SK-N-SH (cell line): Measurements from ENCODE around the gene UMODL1. TPM values are rescaled to one million over a fixed set of nuclear protein-coding genes. Genes with fewer than 3 reads are reported as not detected.

Experiments
- CTCF ChIA-PET: fragments of 300-600, 350-600 bp; formaldehyde crosslinking; extraction: SDS; loops from one replicate; lab custom pipeline; 2021; lab: Yijun Ruan, JAX
- POLR2A ChIA-PET: fragments of 350-600 bp; sonication (Branson Sonifier 250); formaldehyde crosslinking; extraction: SDS; loops from one replicate; lab custom pipeline; 2020; ENCODE audit warnings: antibody characterized with exemption, inconsistent platforms; lab: Yijun Ruan, JAX
- DNase-seq: peaks from one replicate; pipeline ENCODE4 v3.0.0; 2012
- H2AFZ ChIP-seq: fragments of 200-600 bp; sonication (generic); 2 replicates; pipeline ENCODE4 v1.8.1; 2016; ENCODE audit warnings: antibody characterized with exemption, mild to moderate bottlenecking, low read depth
- H3F3A ChIP-seq: fragments of 200-600 bp; sonication (generic); replicated peaks from 2 replicates; pipeline ENCODE3; 2016; ENCODE audit warnings: antibody characterized with exemption, mild to moderate bottlenecking; ENCODE audit not compliant: insufficient read depth
- H3K27ac ChIP-seq, 2 experiments: fragments of 200-500 bp in 1 of 2; fragments of 200-600 bp in 1 of 2; sonication (Bioruptor generic) in 1 of 2; sonication (generic), shearing (Covaris generic) in 1 of 2; 2 replicates each; pipeline versions ENCODE4 v1.5.1 to v1.6.1; 2014 to 2016; ENCODE audit warnings: low read depth in 2 of 2, inconsistent platforms in 1 of 2, low read length in 1 of 2, mild to moderate bottlenecking in 1 of 2, mixed read lengths in 1 of 2
- H3K27me3 ChIP-seq: fragments of 200-600 bp; sonication (generic), shearing (Covaris generic); 2 replicates; pipeline ENCODE4 v1.6.1; 2016; ENCODE audit warnings: mixed run types; ENCODE audit not compliant: insufficient read depth
- H3K36me3 ChIP-seq, 2 experiments: fragments of 200-500 bp in 1 of 2; fragments of 200-600 bp in 1 of 2; sonication (Bioruptor generic) in 1 of 2; sonication (generic) in 1 of 2; replicated peaks in 1 of 2; 2 replicates each; pipeline versions ENCODE3 to v1.5.1; 2014 to 2016; ENCODE audit warnings: low read length in 1 of 2, mild to moderate bottlenecking in 1 of 2; ENCODE audit not compliant: insufficient read depth in 2 of 2, control insufficient read depth in 1 of 2
- H3K4me1 ChIP-seq, 2 experiments: fragments of 200-500 bp in 1 of 2; fragments of 200-600 bp in 1 of 2; sonication (Bioruptor generic) in 1 of 2; sonication (generic), shearing (Covaris generic) in 1 of 2; 2 replicates each; pipeline versions ENCODE4 v1.5.1 to v1.6.1; 2014 to 2016; ENCODE audit warnings: low read depth in 1 of 2, low read length in 1 of 2, mixed run types in 1 of 2; ENCODE audit not compliant: insufficient read depth in 2 of 2, control insufficient read depth in 1 of 2
- H3K4me2 ChIP-seq: fragments of 200-600 bp; sonication (generic), shearing (Covaris generic); 2 replicates; pipeline ENCODE4 v1.6.1; 2017; ENCODE audit warnings: mixed run types
- H3K4me3 ChIP-seq, 2 experiments: fragments of 200-500 bp in 1 of 2; fragments of 200-600 bp in 1 of 2; sonication (Bioruptor generic) in 1 of 2; sonication (generic), shearing (Covaris generic) in 1 of 2; 2 replicates each; pipeline versions ENCODE4 v1.5.1 to v1.8.1; 2014 to 2016; ENCODE audit warnings: low read depth in 2 of 2, inconsistent platforms in 1 of 2, low read length in 1 of 2, mild to moderate bottlenecking in 1 of 2, mixed read lengths in 1 of 2, moderate library complexity in 1 of 2
- H3K79me2 ChIP-seq: fragments of 200-600 bp; sonication (generic); 2 replicates; pipeline ENCODE4 v1.8.1; 2017; ENCODE audit warnings: mild to moderate bottlenecking; ENCODE audit not compliant: insufficient read depth
- H3K9ac ChIP-seq: fragments of 200-600 bp; sonication (generic); 2 replicates; pipeline ENCODE4 v1.6.1; 2017; ENCODE audit warnings: mixed run types
- H3K9me2 ChIP-seq: fragments of 200-600 bp; sonication (generic); 2 replicates; pipeline ENCODE4 v1.6.1; 2017; ENCODE audit warnings: mixed run types
- H3K9me3 ChIP-seq: fragments of 200-600 bp; sonication (generic); 2 replicates; pipeline ENCODE4 v1.6.1; 2017; ENCODE audit warnings: mixed run types, mild to moderate bottlenecking, moderate library complexity
- H4K20me1 ChIP-seq: fragments of 200-600 bp; sonication (generic); 2 replicates; pipeline ENCODE4 v1.6.1; 2017; ENCODE audit warnings: mild to moderate bottlenecking, mixed run types; ENCODE audit not compliant: insufficient read depth
- EP300 ChIP-seq, 2 experiments: IDR thresholded peaks; 2 replicates each; pipeline versions ENCODE4 v1.4.0 to v1.6.1; 2012; ENCODE audit warnings: borderline replicate concordance in 1 of 2, low read depth in 1 of 2, low read length in 1 of 2
- GABPA ChIP-seq: IDR thresholded peaks from 2 replicates; pipeline ENCODE4 v1.4.0; 2012; ENCODE audit warnings: low read depth, mild to moderate bottlenecking
- JUND ChIP-seq: IDR thresholded peaks from 2 replicates; pipeline ENCODE4 v1.4.0; 2012
- NFIC ChIP-seq: IDR thresholded peaks from 2 replicates; pipeline ENCODE4 v1.4.0; 2012; ENCODE audit warnings: borderline replicate concordance
- NRF1 ChIP-seq: IDR thresholded peaks from 2 replicates; pipeline ENCODE4 v1.6.1; 2012; ENCODE audit warnings: low read depth, mild to moderate bottlenecking, low read length
- POLR2AphosphoS5 ChIP-seq: IDR thresholded peaks from 2 replicates; pipeline ENCODE4 v1.6.1; 2012; ENCODE audit warnings: low read depth, low read length
- RCOR1 ChIP-seq: fragments of 150-350 bp; IDR thresholded peaks from 2 replicates; pipeline ENCODE4 v1.6.1; 2017; ENCODE audit warnings: antibody characterized with exemption, low read length
- RFX5 ChIP-seq: IDR thresholded peaks from 2 replicates; pipeline ENCODE4 v1.6.1; 2012; ENCODE audit warnings: mild to moderate bottlenecking, improper control_type of control experiment, low read length
- RXRA ChIP-seq: IDR thresholded peaks from 2 replicates; pipeline ENCODE4 v1.4.0; 2012; ENCODE audit warnings: low read depth, mild to moderate bottlenecking, borderline replicate concordance
- SMC3 ChIP-seq: IDR thresholded peaks from 2 replicates; pipeline ENCODE4 v1.6.1; 2012; ENCODE audit warnings: low read depth, low read length, improper control_type of control experiment
- TAF1 ChIP-seq: IDR thresholded peaks from 2 replicates; pipeline ENCODE4 v1.6.1; 2012; ENCODE audit warnings: low read depth, mild to moderate bottlenecking, low read length, moderate library complexity, borderline replicate concordance
- TCF12 ChIP-seq: IDR thresholded peaks from 2 replicates; pipeline ENCODE4 v1.4.0; 2012
- USF2 ChIP-seq: fragments of 150-350 bp; IDR thresholded peaks from 2 replicates; pipeline ENCODE4 v1.6.1; 2017; ENCODE audit warnings: antibody characterized with exemption, low read length, low read depth, borderline replicate concordance
- YY1 ChIP-seq: IDR thresholded peaks from 2 replicates; pipeline ENCODE4 v1.4.0; 2012; ENCODE audit warnings: low read depth, mild to moderate bottlenecking
- WGBS: methylation state at CpG from one replicate; pipeline ENCODE4 v1.1.6; 2017; ENCODE audit warnings: low lambda C conversion rate; 5-methylcytosine and 5-hydroxymethylcytosine counted together
- polyA plus RNA-seq, 3 experiments: library from polyadenylated mRNA; depleted of rRNA; stranded (reverse); fragments of >200 nt; gene quantifications; 2 replicates each; pipeline ENCODE4 v1.2.3, GENCODE V29; 2012
- TF ChIP-seq, protein P1 (sequence below): IDR thresholded peaks from 2 replicates; pipeline ENCODE4 v1.4.0; 2012; ENCODE audit warnings: low read depth, borderline replicate concordance
- TF ChIP-seq, protein P2 (sequence below): IDR thresholded peaks from 2 replicates; pipeline ENCODE4; 2012
- TF ChIP-seq, protein P3 (sequence below): IDR thresholded peaks from 2 replicates; pipeline ENCODE4 v1.6.1; 2012; ENCODE audit warnings: mild to moderate bottlenecking, low read depth, low read length, moderate library complexity

UMODL1 gene
- polyA plus RNA-seq, 1 of the 3 experiments (the other 2 are of a cell fraction): not detected

- Histone ChIP-seq H3K4me3 (no peak overlapping the region), H3K9me3 (no peaks in the 10 kb centered on the region)
Observed at GRCh38 chr21:42114646-42115045, 43.5 kb downstream of the UMODL1 start.

More at GRCh38 chr21:42114646-42115045, 43.5 kb downstream of the UMODL1 start:
- ChIA-PET POLR2A (no interaction called here), CTCF (interaction anchor here (0.6 to 3.3 kb wide), 6 partner anchors 12 to 1537 kb away, joined by 3 to 17 read pairs (median 3); no protein-coding TSS in a partner anchor)
- Histone ChIP-seq H3K4me2 (no peak overlapping the region), H3K27me3 (peaks cover 7% of the 10 kb centered on the region; the same call in 1 of the 2 replicates), H3F3A (peaks cover 4% of the 10 kb centered on the region), H2AFZ (no peak overlapping the region), H3K4me1 (peaks cover 0 to 22% of the 10 kb centered on the region in 2 experiments; a peak in 1 of 4 replicates), H3K9me2 (no peaks in the 10 kb centered on the region), H3K9ac (no peak overlapping the region), H4K20me1 (no peaks in the 10 kb centered on the region), H3K79me2 (no peaks in the 10 kb centered on the region), H3K36me3 (no peaks in the 10 kb centered on the region), H3K27ac (no peak overlapping the region)
- WGBS: 81% methylated on average over 3 of the region's 7 CpGs
- DNase-seq: no peak
- TF ChIP-seq YY1: no peak
- no peak for TF ChIP-seq RCOR1
- TF ChIP-seq GABPA: no peak
- TF ChIP-seq, protein P1, sequence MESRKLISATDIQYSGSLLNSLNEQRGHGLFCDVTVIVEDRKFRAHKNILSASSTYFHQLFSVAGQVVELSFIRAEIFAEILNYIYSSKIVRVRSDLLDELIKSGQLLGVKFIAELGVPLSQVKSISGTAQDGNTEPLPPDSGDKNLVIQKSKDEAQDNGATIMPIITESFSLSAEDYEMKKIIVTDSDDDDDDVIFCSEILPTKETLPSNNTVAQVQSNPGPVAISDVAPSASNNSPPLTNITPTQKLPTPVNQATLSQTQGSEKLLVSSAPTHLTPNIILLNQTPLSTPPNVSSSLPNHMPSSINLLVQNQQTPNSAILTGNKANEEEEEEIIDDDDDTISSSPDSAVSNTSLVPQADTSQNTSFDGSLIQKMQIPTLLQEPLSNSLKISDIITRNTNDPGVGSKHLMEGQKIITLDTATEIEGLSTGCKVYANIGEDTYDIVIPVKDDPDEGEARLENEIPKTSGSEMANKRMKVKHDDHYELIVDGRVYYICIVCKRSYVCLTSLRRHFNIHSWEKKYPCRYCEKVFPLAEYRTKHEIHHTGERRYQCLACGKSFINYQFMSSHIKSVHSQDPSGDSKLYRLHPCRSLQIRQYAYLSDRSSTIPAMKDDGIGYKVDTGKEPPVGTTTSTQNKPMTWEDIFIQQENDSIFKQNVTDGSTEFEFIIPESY: no peak
- no peak for TF ChIP-seq TCF12
- TF ChIP-seq, protein P2, sequence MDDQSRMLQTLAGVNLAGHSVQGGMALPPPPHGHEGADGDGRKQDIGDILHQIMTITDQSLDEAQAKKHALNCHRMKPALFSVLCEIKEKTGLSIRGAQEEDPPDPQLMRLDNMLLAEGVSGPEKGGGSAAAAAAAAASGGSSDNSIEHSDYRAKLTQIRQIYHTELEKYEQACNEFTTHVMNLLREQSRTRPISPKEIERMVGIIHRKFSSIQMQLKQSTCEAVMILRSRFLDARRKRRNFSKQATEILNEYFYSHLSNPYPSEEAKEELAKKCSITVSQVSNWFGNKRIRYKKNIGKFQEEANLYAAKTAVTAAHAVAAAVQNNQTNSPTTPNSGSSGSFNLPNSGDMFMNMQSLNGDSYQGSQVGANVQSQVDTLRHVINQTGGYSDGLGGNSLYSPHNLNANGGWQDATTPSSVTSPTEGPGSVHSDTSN: no peak
- TF ChIP-seq RFX5: no peak
- no peak for TF ChIP-seq NFIC
- no peak for TF ChIP-seq NRF1
- TF ChIP-seq TAF1: no peak
- no peak for TF ChIP-seq RXRA
- no peak for TF ChIP-seq POLR2AphosphoS5
- TF ChIP-seq USF2: no peak
- no peak for TF ChIP-seq SMC3
- TF ChIP-seq, protein P3, sequence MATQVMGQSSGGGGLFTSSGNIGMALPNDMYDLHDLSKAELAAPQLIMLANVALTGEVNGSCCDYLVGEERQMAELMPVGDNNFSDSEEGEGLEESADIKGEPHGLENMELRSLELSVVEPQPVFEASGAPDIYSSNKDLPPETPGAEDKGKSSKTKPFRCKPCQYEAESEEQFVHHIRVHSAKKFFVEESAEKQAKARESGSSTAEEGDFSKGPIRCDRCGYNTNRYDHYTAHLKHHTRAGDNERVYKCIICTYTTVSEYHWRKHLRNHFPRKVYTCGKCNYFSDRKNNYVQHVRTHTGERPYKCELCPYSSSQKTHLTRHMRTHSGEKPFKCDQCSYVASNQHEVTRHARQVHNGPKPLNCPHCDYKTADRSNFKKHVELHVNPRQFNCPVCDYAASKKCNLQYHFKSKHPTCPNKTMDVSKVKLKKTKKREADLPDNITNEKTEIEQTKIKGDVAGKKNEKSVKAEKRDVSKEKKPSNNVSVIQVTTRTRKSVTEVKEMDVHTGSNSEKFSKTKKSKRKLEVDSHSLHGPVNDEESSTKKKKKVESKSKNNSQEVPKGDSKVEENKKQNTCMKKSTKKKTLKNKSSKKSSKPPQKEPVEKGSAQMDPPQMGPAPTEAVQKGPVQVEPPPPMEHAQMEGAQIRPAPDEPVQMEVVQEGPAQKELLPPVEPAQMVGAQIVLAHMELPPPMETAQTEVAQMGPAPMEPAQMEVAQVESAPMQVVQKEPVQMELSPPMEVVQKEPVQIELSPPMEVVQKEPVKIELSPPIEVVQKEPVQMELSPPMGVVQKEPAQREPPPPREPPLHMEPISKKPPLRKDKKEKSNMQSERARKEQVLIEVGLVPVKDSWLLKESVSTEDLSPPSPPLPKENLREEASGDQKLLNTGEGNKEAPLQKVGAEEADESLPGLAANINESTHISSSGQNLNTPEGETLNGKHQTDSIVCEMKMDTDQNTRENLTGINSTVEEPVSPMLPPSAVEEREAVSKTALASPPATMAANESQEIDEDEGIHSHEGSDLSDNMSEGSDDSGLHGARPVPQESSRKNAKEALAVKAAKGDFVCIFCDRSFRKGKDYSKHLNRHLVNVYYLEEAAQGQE: no peak
- TF ChIP-seq EP300 (IDR thresholded peaks at IDR 0.05; ENCODE audit: borderline replicate concordance in 1 of 2, low read depth in 1 of 2, low read length in 1 of 2): no peak
- TF ChIP-seq JUND: no peak
